GM12878 (cell line): ENCODE data around the gene ATP5PD. TPM values are rescaled to one million over a fixed set of nuclear protein-coding genes. Genes with fewer than 3 reads are reported as not detected.

ENCODE experiments used
- ATF7 ChIP-seq: fragments of 450-650 bp; IDR thresholded peaks from 2 replicates; pipeline ENCODE4 v1.6.1; 2016; ENCODE audit warnings: low read depth, mild to moderate bottlenecking
- BMI1 ChIP-seq: fragments of 450-650 bp; IDR thresholded peaks from 2 replicates; pipeline ENCODE4 v1.6.1; 2016; ENCODE audit warnings: mild to moderate bottlenecking, moderate library complexity, borderline replicate concordance
- EP300 ChIP-seq, 2 experiments: fragments of 150-350 bp in 1 of 2; IDR thresholded peaks; 2 replicates each; pipeline ENCODE4 v1.6.1; 2011 to 2012; ENCODE audit warnings: low read depth in 2 of 2, low read length in 2 of 2, borderline replicate concordance in 1 of 2, improper control_type of control experiment in 1 of 2, inconsistent platforms in 1 of 2; ENCODE audit not compliant: control insufficient read depth in 1 of 2
- EZH2 ChIP-seq: IDR thresholded peaks from 2 replicates; pipeline ENCODE4 v1.6.1; 2012; ENCODE audit warnings: low read depth, mild to moderate bottlenecking, control low read depth, inconsistent platforms, low read length, borderline replicate concordance; ENCODE audit not compliant: control insufficient read depth
- GATAD2B ChIP-seq: fragments of 450-650 bp; conservative IDR thresholded peaks from 2 replicates; pipeline ENCODE4 v1.6.1; 2017; ENCODE audit warnings: low read depth, mild to moderate bottlenecking, moderate library complexity
- HDGF ChIP-seq: fragments of 450-650 bp; IDR thresholded peaks from 2 replicates; pipeline ENCODE4 v1.6.1; 2016; ENCODE audit warnings: antibody characterized with exemption
- JUND ChIP-seq: IDR thresholded peaks from 2 replicates; pipeline ENCODE4 v1.6.1; 2012; ENCODE audit warnings: low read depth, mild to moderate bottlenecking, low read length, improper control_type of control experiment, moderate library complexity
- MTA3 ChIP-seq: IDR thresholded peaks from 2 replicates; pipeline ENCODE4 v1.6.1; 2012; ENCODE audit warnings: low read length, inconsistent platforms, borderline replicate concordance
- NFYB ChIP-seq: IDR thresholded peaks from 2 replicates; pipeline ENCODE4 v1.6.1; 2011; ENCODE audit warnings: low read depth, mild to moderate bottlenecking, low read length, improper control_type of control experiment, moderate library complexity; ENCODE audit not compliant: insufficient read depth
- POLR2A ChIP-seq: IDR thresholded peaks from 2 replicates; pipeline ENCODE4 v1.6.1; 2011; ENCODE audit warnings: low read depth, mild to moderate bottlenecking, low read length
- RAD51 ChIP-seq: fragments of 450-650 bp; IDR thresholded peaks from 2 replicates; pipeline ENCODE4 v1.6.1; 2016; ENCODE audit warnings: moderate library complexity, mild to moderate bottlenecking, inconsistent platforms
- RUNX3 ChIP-seq: IDR thresholded peaks from 2 replicates; pipeline ENCODE4 v1.6.1; 2012; ENCODE audit warnings: low read length, inconsistent platforms
- SRF ChIP-seq, 2 experiments: IDR thresholded peaks; 2 replicates each; pipeline ENCODE4 v1.6.1; 2011; ENCODE audit warnings: low read depth in 2 of 2, low read length in 2 of 2, mild to moderate bottlenecking in 1 of 2, moderate library complexity in 1 of 2
- ZNF384 ChIP-seq: IDR thresholded peaks from 2 replicates; pipeline ENCODE4 v1.6.1; 2012; ENCODE audit warnings: low read depth, mild to moderate bottlenecking, low read length, improper control_type of control experiment, borderline replicate concordance
- polyA plus RNA-seq, 11 experiments: library from polyadenylated mRNA; depleted of rRNA in 4 of 11; unstranded in 6 of 11; stranded (reverse) in 5 of 11; fragments of >200 nt; fragmentation: Nextera tagmentation in 4 of 11; fragmentation: Illumina TruSeq in 1 of 11; extraction: Ambion mirVana in 4 of 11; extraction: Trizol in 1 of 11; gene quantifications; 1 replicate in 1 of 11; 2 replicates in 10 of 11; pipeline versions ENCODE4 v1.2.1 to v1.2.3, GENCODE V29; 2011 to 2016; ENCODE audit warnings: inconsistent platforms in 2 of 11, missing spikeins in 2 of 11, low read depth in 1 of 11
- total RNA-seq, 4 experiments: library from RNA; depleted of rRNA in 3 of 4; stranded (reverse); fragments of >200 nt in 3 of 4; fragmentation: Illumina TruSeq in 1 of 4; extraction: Trizol in 1 of 4; gene quantifications; 2 replicates each; pipeline versions ENCODE4 v1.2.1 to v1.2.3, GENCODE V29; 2013 to 2021
- TF ChIP-seq, protein P1 (sequence below): fragments of 450-650 bp; IDR thresholded peaks from 2 replicates; pipeline ENCODE4 v1.6.1; 2018; ENCODE audit warnings: borderline replicate concordance, mild to moderate bottlenecking; ENCODE audit not compliant: partially characterized antibody
- TF ChIP-seq, protein P2 (sequence below): fragments of 450-650 bp; IDR thresholded peaks from 2 replicates; pipeline ENCODE4 v1.6.1; 2018; ENCODE audit warnings: mild to moderate bottlenecking, low read depth, moderate library complexity; ENCODE audit not compliant: partially characterized antibody
- TF ChIP-seq, protein P3 (sequence below): IDR thresholded peaks from 2 replicates; pipeline ENCODE4 v1.6.1; 2012; ENCODE audit warnings: low read depth, low read length, improper control_type of control experiment
- TF ChIP-seq, protein P4 (sequence below): fragments of 450-650 bp; IDR thresholded peaks from 2 replicates; pipeline ENCODE4 v1.6.1; 2017; ENCODE audit warnings: mild to moderate bottlenecking, low read depth, inconsistent platforms; ENCODE audit not compliant: poor library complexity, severe bottlenecking
- TF ChIP-seq, protein P5 (sequence below): fragments of 450-650 bp; IDR thresholded peaks from 2 replicates; pipeline ENCODE4 v1.6.1; 2017; ENCODE audit warnings: mild to moderate bottlenecking

The ATP5PD gene
- total and polyA plus RNA-seq, 10 of the 15 experiments (the other 5 are each of a cell fraction or from before 2014, with no cell fraction given) = 172 to 772 (median 321) TPM

DNA sequence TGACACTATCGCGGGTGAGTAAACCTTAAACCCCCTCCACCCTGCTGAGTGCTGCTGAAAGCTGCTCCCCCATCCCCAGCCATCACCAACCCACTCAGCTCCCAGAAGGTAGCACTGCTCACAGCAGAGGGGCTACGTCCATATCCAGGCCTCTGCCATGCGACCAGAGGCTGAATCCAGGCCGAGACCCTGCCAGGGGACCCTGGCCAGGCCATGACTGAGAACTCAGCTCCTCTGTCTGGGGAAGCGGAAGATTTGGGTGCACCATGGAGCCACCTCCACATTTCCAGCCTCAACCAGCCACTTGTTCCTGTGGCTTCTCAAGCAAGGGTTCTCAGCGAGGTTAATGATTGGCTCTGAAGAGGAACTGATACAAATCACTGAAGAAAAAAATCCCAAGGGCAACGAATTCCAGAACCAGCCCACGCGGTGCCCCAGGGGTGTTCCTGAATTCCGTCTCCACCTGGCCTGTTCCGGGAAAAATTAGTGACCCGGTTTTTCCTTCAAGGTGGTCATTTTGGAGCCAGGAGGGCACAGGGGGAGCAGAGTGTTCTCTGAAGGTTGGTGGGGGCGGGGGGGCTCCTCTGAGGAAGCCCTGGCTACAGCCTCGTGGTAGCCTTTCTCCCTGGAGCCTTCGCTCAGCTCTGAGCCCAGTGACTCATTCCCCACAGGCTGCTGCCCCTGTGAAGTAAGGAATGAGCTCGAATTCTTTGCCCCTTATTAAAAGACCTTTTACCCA is 31.7 kb upstream of the ATP5PD start (continued):
- TF ChIP-seq, protein P1, sequence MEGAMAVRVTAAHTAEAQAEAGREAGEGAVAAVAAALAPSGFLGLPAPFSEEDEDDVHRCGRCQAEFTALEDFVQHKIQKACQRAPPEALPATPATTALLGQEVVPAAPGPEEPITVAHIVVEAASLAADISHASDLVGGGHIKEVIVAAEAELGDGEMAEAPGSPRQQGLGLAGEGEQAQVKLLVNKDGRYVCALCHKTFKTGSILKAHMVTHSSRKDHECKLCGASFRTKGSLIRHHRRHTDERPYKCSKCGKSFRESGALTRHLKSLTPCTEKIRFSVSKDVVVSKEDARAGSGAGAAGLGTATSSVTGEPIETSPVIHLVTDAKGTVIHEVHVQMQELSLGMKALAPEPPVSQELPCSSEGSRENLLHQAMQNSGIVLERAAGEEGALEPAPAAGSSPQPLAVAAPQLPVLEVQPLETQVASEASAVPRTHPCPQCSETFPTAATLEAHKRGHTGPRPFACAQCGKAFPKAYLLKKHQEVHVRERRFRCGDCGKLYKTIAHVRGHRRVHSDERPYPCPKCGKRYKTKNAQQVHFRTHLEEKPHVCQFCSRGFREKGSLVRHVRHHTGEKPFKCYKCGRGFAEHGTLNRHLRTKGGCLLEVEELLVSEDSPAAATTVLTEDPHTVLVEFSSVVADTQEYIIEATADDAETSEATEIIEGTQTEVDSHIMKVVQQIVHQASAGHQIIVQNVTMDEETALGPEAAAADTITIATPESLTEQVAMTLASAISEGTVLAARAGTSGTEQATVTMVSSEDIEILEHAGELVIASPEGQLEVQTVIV = no peak
- TF ChIP-seq POLR2A (no peak), SRF (IDR thresholded peaks at IDR 0.05; ENCODE audit: low read depth in 2 of 2, low read length in 2 of 2) (no peak), HDGF (peak; percentile 44; the same call in 1 of the 2 replicates), RUNX3 (no peak), GATAD2B (peak; percentile 72), EZH2 (no peak), MTA3 (peak; percentile 11; the same call in 1 of the 2 replicates), BMI1 (no peak), JUND (no peak), ATF7 (0 out of 2 replicates have a peak, but pooled peaks have one; percentile 24), ZNF384 (peak; percentile 81), NFYB (no peak), RAD51 (0 out of 2 replicates have a peak, but pooled peaks have one; percentile 16), EP300 (IDR thresholded peaks at IDR 0.05; ENCODE audit: borderline replicate concordance in 1 of 2, control insufficient read depth in 1 of 2, low read depth in 2 of 2, low read length in 2 of 2) (peak; percentile 14 to 53; a peak in 1 of 4 replicates)
- TF ChIP-seq, protein P2, sequence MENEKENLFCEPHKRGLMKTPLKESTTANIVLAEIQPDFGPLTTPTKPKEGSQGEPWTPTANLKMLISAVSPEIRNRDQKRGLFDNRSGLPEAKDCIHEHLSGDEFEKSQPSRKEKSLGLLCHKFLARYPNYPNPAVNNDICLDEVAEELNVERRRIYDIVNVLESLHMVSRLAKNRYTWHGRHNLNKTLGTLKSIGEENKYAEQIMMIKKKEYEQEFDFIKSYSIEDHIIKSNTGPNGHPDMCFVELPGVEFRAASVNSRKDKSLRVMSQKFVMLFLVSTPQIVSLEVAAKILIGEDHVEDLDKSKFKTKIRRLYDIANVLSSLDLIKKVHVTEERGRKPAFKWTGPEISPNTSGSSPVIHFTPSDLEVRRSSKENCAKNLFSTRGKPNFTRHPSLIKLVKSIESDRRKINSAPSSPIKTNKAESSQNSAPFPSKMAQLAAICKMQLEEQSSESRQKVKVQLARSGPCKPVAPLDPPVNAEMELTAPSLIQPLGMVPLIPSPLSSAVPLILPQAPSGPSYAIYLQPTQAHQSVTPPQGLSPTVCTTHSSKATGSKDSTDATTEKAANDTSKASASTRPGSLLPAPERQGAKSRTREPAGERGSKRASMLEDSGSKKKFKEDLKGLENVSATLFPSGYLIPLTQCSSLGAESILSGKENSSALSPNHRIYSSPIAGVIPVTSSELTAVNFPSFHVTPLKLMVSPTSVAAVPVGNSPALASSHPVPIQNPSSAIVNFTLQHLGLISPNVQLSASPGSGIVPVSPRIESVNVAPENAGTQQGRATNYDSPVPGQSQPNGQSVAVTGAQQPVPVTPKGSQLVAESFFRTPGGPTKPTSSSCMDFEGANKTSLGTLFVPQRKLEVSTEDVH = no peak
- TF ChIP-seq, protein P3, sequence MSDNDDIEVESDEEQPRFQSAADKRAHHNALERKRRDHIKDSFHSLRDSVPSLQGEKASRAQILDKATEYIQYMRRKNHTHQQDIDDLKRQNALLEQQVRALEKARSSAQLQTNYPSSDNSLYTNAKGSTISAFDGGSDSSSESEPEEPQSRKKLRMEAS = no peak
- TF ChIP-seq, protein P4, sequence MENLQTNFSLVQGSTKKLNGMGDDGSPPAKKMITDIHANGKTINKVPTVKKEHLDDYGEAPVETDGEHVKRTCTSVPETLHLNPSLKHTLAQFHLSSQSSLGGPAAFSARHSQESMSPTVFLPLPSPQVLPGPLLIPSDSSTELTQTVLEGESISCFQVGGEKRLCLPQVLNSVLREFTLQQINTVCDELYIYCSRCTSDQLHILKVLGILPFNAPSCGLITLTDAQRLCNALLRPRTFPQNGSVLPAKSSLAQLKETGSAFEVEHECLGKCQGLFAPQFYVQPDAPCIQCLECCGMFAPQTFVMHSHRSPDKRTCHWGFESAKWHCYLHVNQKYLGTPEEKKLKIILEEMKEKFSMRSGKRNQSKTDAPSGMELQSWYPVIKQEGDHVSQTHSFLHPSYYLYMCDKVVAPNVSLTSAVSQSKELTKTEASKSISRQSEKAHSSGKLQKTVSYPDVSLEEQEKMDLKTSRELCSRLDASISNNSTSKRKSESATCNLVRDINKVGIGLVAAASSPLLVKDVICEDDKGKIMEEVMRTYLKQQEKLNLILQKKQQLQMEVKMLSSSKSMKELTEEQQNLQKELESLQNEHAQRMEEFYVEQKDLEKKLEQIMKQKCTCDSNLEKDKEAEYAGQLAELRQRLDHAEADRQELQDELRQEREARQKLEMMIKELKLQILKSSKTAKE = peak; percentile 16
- TF ChIP-seq, protein P5, sequence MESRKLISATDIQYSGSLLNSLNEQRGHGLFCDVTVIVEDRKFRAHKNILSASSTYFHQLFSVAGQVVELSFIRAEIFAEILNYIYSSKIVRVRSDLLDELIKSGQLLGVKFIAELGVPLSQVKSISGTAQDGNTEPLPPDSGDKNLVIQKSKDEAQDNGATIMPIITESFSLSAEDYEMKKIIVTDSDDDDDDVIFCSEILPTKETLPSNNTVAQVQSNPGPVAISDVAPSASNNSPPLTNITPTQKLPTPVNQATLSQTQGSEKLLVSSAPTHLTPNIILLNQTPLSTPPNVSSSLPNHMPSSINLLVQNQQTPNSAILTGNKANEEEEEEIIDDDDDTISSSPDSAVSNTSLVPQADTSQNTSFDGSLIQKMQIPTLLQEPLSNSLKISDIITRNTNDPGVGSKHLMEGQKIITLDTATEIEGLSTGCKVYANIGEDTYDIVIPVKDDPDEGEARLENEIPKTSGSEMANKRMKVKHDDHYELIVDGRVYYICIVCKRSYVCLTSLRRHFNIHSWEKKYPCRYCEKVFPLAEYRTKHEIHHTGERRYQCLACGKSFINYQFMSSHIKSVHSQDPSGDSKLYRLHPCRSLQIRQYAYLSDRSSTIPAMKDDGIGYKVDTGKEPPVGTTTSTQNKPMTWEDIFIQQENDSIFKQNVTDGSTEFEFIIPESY = no peak
